ENCODE measurements around the gene TMEM141.

The TMEM141 gene

GRCh38 chr9:136815422-136815782 lies 24.3 kb downstream of the TMEM141 start:
- TF ChIP-seq CTCF (conservative IDR thresholded peaks at IDR 0.05; ENCODE audit: low read length), result no peak
- no peak overlapping the region for H3K4me3 ChIP-seq (ENCODE audit: low read length)
- no peak for DNase-seq (ENCODE audit: low read depth)

- TF ChIP-seq CTCF (conservative IDR thresholded peaks at IDR 0.05; ENCODE audit: low read length), result no peak
- no peak for DNase-seq (ENCODE audit: low read depth)
- H3K4me3 ChIP-seq (ENCODE audit: low read length), result no peak overlapping the region
Measured at GRCh38 chr9:136820971-136821825, 30.1 kb downstream of the TMEM141 start.

GRCh38 chr9:136821826-136822544 lies 30.8 kb downstream of the TMEM141 start:
- H3K4me3 ChIP-seq (ENCODE audit: low read length), result no peak overlapping the region
- TF ChIP-seq CTCF (conservative IDR thresholded peaks at IDR 0.05; ENCODE audit: low read length), result no peak
- no peak for DNase-seq (ENCODE audit: low read depth)

- DNase-seq (ENCODE audit: low read depth), result no peak
- H3K4me3 ChIP-seq (ENCODE audit: low read length), result no peak overlapping the region
- TF ChIP-seq CTCF (conservative IDR thresholded peaks at IDR 0.05; ENCODE audit: low read length), result no peak
Measured at GRCh38 chr9:136823136-136824046, 32.2 kb downstream of the TMEM141 start.

- H3K4me3 ChIP-seq (ENCODE audit: low read length), result no peak overlapping the region
- no peak for TF ChIP-seq CTCF (conservative IDR thresholded peaks at IDR 0.05; ENCODE audit: low read length)
- no peak for DNase-seq (ENCODE audit: low read depth)
Measured at GRCh38 chr9:136824496-136825225, 33.5 kb downstream of the TMEM141 start.

Data from AG10803 (cell line).